CD14-positive monocyte (primary cell): ENCODE measurements around the gene OR2V2. TPM values are rescaled to one million over a fixed set of nuclear protein-coding genes. Genes with fewer than 3 reads are reported as not detected.

ENCODE experiments used
- DNase-seq, 3 donors: peaks; one replicate each; pipeline ENCODE4 v3.0.0-alpha.2; 2011 to 2022
- H2AFZ ChIP-seq: 2 replicates; pipeline ENCODE4 v1.6.0; 2012; ENCODE audit warnings: mild to moderate bottlenecking, low read depth, low read length, inconsistent platforms; ENCODE audit not compliant: insufficient read depth, poor library complexity, severe bottlenecking
- H3K27ac ChIP-seq, 2 donors: 1 replicate in 1 of 2; 2 replicates in 1 of 2; pipeline ENCODE4 v1.5.1; 2012 to 2013; ENCODE audit warnings: low read length in 2 of 2, control low read depth in 1 of 2, inconsistent platforms in 1 of 2, low read depth in 1 of 2, mild to moderate bottlenecking in 1 of 2
- H3K27me3 ChIP-seq, 2 donors: one replicate each; pipeline versions ENCODE4 v1.6.0 to v1.6.1; 2011 to 2013; ENCODE audit warnings: low read length in 2 of 2; ENCODE audit not compliant: control insufficient read depth in 2 of 2, insufficient read depth in 2 of 2
- H3K36me3 ChIP-seq, 2 donors: replicated peaks in 1 of 2; 1 replicate in 1 of 2; 2 replicates in 1 of 2; pipeline versions ENCODE4 v1.5.1 to v1.6.1; 2012 to 2013; ENCODE audit warnings: low read length in 2 of 2, control low read depth in 1 of 2, inconsistent platforms in 1 of 2, mild to moderate bottlenecking in 1 of 2; ENCODE audit not compliant: insufficient read depth in 2 of 2, control insufficient read depth in 1 of 2
- H3K4me1 ChIP-seq, 2 donors: 1 replicate in 1 of 2; 2 replicates in 1 of 2; pipeline versions ENCODE4 v1.5.1 to v1.6.1; 2012 to 2013; ENCODE audit warnings: low read length in 2 of 2, control low read depth in 1 of 2, inconsistent platforms in 1 of 2, mild to moderate bottlenecking in 1 of 2, moderate library complexity in 1 of 2; ENCODE audit not compliant: insufficient read depth in 2 of 2, control insufficient read depth in 1 of 2
- H3K4me2 ChIP-seq: replicated peaks from 2 replicates; pipeline ENCODE3; 2012; ENCODE audit warnings: low read length, moderate library complexity, mild to moderate bottlenecking; ENCODE audit not compliant: poor library complexity, severe bottlenecking; ENCODE audit errors: extremely low read depth
- H3K4me3 ChIP-seq, 3 experiments: fragments of 200-600 bp in 1 of 3; sonication (generic) in 1 of 3; replicated peaks in 1 of 3; 1 replicate in 2 of 3; 2 replicates in 1 of 3; pipeline ENCODE4 v1.5.1; 2011 to 2013; ENCODE audit warnings: low read length in 3 of 3, mild to moderate bottlenecking in 3 of 3, control low read depth in 2 of 3, low read depth in 2 of 3, inconsistent platforms in 1 of 3, moderate library complexity in 1 of 3
- H3K79me2 ChIP-seq: 2 replicates; pipeline ENCODE4 v1.6.0; 2012; ENCODE audit warnings: mild to moderate bottlenecking, control low read depth, inconsistent platforms, low read length, moderate library complexity; ENCODE audit not compliant: insufficient read depth
- H3K9ac ChIP-seq: 2 replicates; pipeline ENCODE4 v1.6.0; 2017; ENCODE audit warnings: low read length, mild to moderate bottlenecking; ENCODE audit not compliant: insufficient read depth, poor library complexity, severe bottlenecking
- H3K9me3 ChIP-seq, 2 donors: replicated peaks in 1 of 2; 1 replicate in 1 of 2; 2 replicates in 1 of 2; pipeline versions ENCODE4 v1.5.1 to v1.6.1; 2012 to 2013; ENCODE audit warnings: low read length in 2 of 2, control low read depth in 1 of 2; ENCODE audit not compliant: control insufficient read depth in 1 of 2, insufficient read depth in 1 of 2
- H4K20me1 ChIP-seq: 2 replicates; pipeline ENCODE4 v1.6.0; 2012; ENCODE audit warnings: mild to moderate bottlenecking, low read length, control low read depth, moderate library complexity; ENCODE audit not compliant: insufficient read depth
- H3K27ac Mint-ChIP-seq, 7 donors: one replicate each; pipeline ENCODE4 v1.8.0; 2020; ENCODE audit warnings: mild to moderate bottlenecking in 7 of 7, mixed read lengths in 7 of 7, moderate library complexity in 6 of 7, inconsistent platforms in 2 of 7
- H3K27me3 Mint-ChIP-seq, 3 donors: one replicate each; pipeline ENCODE4 v1.8.0; 2021 to 2022; ENCODE audit warnings: low read depth in 3 of 3, mild to moderate bottlenecking in 3 of 3, mixed read lengths in 3 of 3, moderate library complexity in 3 of 3, inconsistent platforms in 1 of 3
- H3K36me3 Mint-ChIP-seq, 2 donors: one replicate each; pipeline ENCODE4 v1.8.0; 2020; ENCODE audit warnings: mixed read lengths in 2 of 2, inconsistent platforms in 1 of 2, mild to moderate bottlenecking in 1 of 2
- H3K4me1 Mint-ChIP-seq: one replicate; pipeline ENCODE4 v1.8.0; 2020; ENCODE audit warnings: mild to moderate bottlenecking, mixed read lengths
- H3K4me3 Mint-ChIP-seq, 2 donors: one replicate each; pipeline ENCODE4 v1.8.0; 2020; ENCODE audit warnings: mild to moderate bottlenecking in 2 of 2, mixed read lengths in 2 of 2, moderate library complexity in 1 of 2
- H3K9me3 Mint-ChIP-seq, 7 donors: one replicate each; pipeline ENCODE4 v1.8.0; 2020 to 2022; ENCODE audit warnings: mixed read lengths in 7 of 7, mild to moderate bottlenecking in 6 of 7, moderate library complexity in 6 of 7, inconsistent platforms in 2 of 7
- WGBS: methylation state at CpG from one replicate; pipeline ENCODE4 v1.1.5; 2013; ENCODE audit warnings: missing lambda C conversion rate; ENCODE audit not compliant: insufficient coverage; 5-methylcytosine and 5-hydroxymethylcytosine counted together
- intact Hi-C, 2 donors: fragments of 100-400 bp; cut with micrococcal nuclease; formaldehyde crosslinking; loops; one replicate each; pipeline versions ENCODE4 v1.15.0 to v1.15.1; 2023
- polyA plus RNA-seq, 3 donors: library from polyadenylated mRNA; depleted of rRNA in 1 of 3; unstranded in 2 of 3; stranded (reverse) in 1 of 3; fragments of 300-500 nt in 2 of 3; fragments of >200 nt in 1 of 3; fragmentation: Illumina TruSeq in 2 of 3; gene quantifications; 1 replicate in 2 of 3; 2 replicates in 1 of 3; pipeline ENCODE4 v1.2.3, GENCODE V29; 2012 to 2021
- TF ChIP-seq, protein P1 (sequence below): fragments of 200-600 bp; IDR thresholded peaks from one replicate; pipeline ENCODE4 v1.8.0; 2022; ENCODE audit warnings: antibody characterized with exemption, mild to moderate bottlenecking

Gene OR2V2
- polyA plus RNA-seq, 3 donors, result not detected

DNA sequence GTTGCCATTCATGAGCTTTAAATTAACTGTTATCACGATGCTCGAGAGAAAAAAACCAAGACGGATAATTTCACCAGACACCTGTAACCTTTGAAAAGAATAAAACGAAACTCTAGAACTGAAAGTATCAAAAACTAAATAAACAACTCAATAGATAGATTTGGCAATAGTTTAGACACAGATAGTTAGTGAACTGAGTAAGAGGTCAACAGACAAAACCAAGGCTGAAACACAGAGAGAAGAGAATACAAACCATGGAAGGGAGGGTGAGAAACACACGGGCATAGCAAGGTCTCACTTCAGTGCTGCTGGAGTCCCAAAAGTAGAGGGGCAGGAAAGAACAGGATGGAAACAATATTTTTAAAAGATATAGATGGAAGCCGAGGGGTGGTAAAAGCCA, 13.1 kb upstream of the OR2V2 start:
- no peak overlapping the region for H3K27ac ChIP-seq
- H3K4me1 ChIP-seq, result peaks cover 0 to 4% of the 10 kb centered on the region in 2 donors
- H3K9me3 ChIP-seq, result peaks cover 0 to 15% of the 10 kb centered on the region in 2 donors
- no peak overlapping the region for H3K4me2 ChIP-seq
- Mint-ChIP-seq H3K27me3 (peaks cover 12 to 39% (median 32%) of the 10 kb centered on the region in 3 donors), H3K4me1 (peaks cover 7% of the 10 kb centered on the region), H3K27ac (no peak overlapping the region), H3K4me3 (no peak overlapping the region), H3K9me3 (peaks cover 0 to 19% (median 9%) of the 10 kb centered on the region in 7 donors), H3K36me3 (no peaks in the 10 kb centered on the region)
- TF ChIP-seq, protein P1, sequence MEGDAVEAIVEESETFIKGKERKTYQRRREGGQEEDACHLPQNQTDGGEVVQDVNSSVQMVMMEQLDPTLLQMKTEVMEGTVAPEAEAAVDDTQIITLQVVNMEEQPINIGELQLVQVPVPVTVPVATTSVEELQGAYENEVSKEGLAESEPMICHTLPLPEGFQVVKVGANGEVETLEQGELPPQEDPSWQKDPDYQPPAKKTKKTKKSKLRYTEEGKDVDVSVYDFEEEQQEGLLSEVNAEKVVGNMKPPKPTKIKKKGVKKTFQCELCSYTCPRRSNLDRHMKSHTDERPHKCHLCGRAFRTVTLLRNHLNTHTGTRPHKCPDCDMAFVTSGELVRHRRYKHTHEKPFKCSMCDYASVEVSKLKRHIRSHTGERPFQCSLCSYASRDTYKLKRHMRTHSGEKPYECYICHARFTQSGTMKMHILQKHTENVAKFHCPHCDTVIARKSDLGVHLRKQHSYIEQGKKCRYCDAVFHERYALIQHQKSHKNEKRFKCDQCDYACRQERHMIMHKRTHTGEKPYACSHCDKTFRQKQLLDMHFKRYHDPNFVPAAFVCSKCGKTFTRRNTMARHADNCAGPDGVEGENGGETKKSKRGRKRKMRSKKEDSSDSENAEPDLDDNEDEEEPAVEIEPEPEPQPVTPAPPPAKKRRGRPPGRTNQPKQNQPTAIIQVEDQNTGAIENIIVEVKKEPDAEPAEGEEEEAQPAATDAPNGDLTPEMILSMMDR, result no peak
- no peak overlapping the region for H3K9ac ChIP-seq
- H3K36me3 ChIP-seq, result no peaks in the 10 kb centered on the region
- H3K27me3 ChIP-seq, result peaks cover 0 to 5% of the 10 kb centered on the region in 2 donors
- H3K4me3 ChIP-seq, result no peak overlapping the region
- WGBS, result 91% methylated on average over 4 of the region's 6 CpGs
- no peak overlapping the region for H2AFZ ChIP-seq
- H4K20me1 ChIP-seq, result no peaks in the 10 kb centered on the region
- H3K79me2 ChIP-seq, result no peaks in the 10 kb centered on the region
- DNase-seq, result no peak
- intact Hi-C loops, result no loop called here

DNA sequence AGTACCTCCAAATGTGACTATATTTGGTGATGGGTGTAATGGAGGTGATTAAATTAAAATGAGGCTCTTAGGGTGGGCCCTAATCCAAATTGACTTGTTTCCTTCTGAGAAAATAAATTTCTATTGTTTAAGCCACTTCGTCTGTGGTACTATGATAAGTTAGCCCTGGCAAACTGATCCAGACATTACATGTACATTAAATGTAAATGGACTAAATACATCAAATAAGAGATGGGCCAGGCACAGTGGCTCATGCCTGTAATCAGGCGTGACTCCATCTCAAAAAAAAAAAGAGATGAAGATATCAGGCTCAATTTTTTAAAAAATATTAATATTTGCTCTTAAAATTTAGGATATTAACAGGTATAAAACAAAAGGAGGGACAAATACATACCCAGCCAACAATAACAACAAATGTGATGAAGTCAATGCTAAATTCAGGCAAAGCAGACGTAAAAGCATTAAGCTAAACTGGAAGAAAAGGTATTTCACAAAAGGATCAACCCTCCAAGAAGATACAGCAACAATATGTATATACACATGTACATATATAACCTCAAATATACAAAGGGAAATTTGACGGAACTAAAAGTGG, 10.9 kb upstream of the OR2V2 start:
- peaks cover 5 to 28% (median 12%) of the 10 kb centered on the region in 7 donors for H3K9me3 Mint-ChIP-seq
- Histone ChIP-seq H3K79me2 (no peaks in the 10 kb centered on the region), H4K20me1 (no peaks in the 10 kb centered on the region), H3K9me3 (peaks cover 0 to 15% of the 10 kb centered on the region in 2 donors), H3K4me3 (no peak overlapping the region), H3K27ac (no peak overlapping the region), H3K4me2 (no peak overlapping the region), H2AFZ (no peak overlapping the region), H3K36me3 (no peaks in the 10 kb centered on the region), H3K27me3 (peaks cover 0 to 8% of the 10 kb centered on the region in 2 donors), H3K9ac (no peak overlapping the region), H3K4me1 (peaks cover 0 to 4% of the 10 kb centered on the region in 2 donors)
- no peak overlapping the region for H3K27ac Mint-ChIP-seq
- TF ChIP-seq, protein P1, result no peak
- H3K36me3 Mint-ChIP-seq, result no peaks in the 10 kb centered on the region
- peaks cover 7% of the 10 kb centered on the region for H3K4me1 Mint-ChIP-seq
- WGBS, result 100% methylated on average over 1 of the region's 4 CpGs
- intact Hi-C loops, result no loop called here
- no peak for DNase-seq
- peaks cover 9 to 38% (median 25%) of the 10 kb centered on the region in 3 donors for H3K27me3 Mint-ChIP-seq
- no peak overlapping the region for H3K4me3 Mint-ChIP-seq
